PC-3 (cell line): Measurements from ENCODE around the gene CMTM1. TPM values are rescaled to one million over a fixed set of nuclear protein-coding genes. Genes with fewer than 3 reads are reported as not detected.

ENCODE experiments used
- ATAC-seq: fragments of 200-7000 bp; cut with Tn5 transposase; 2 replicates; pipeline ENCODE4 v1.9.1; 2020; ENCODE audit warnings: mild to moderate bottlenecking, moderate library complexity
- Bru-seq: library from RNA; stranded (reverse); fragments of 400-500 nt; gene quantifications from one replicate; lab custom pipeline; 2021; lab: Mats Ljungman, UMichigan
- BruChase-seq, 2 experiments: library from RNA; stranded (reverse); fragments of 400-500 nt; gene quantifications; one replicate each; lab custom pipeline; 2021; lab: Mats Ljungman, UMichigan
- BruUV-seq: library from RNA; stranded (reverse); fragments of 400-500 nt; replicated peaks from 2 replicates; lab custom pipeline; 2021; lab: Mats Ljungman, UMichigan
- CTCF ChIA-PET: fragments of 300-600 bp; sonication (Branson Sonifier 250); formaldehyde crosslinking; loops from one replicate; lab custom pipeline; 2022; ENCODE audit warnings: antibody characterized with exemption; lab: Charles Lee
- POLR2A ChIA-PET: fragments of 300-600 bp; sonication (Branson Sonifier 250); formaldehyde crosslinking; loops from one replicate; lab custom pipeline; 2022; ENCODE audit warnings: antibody characterized with exemption; ENCODE audit not compliant: unreplicated experiment; lab: Charles Lee
- DNase-seq: peaks from one replicate; pipeline ENCODE4 v3.0.0-alpha.2; 2015
- H2AFZ ChIP-seq: fragments of 300-600 bp; sonication (generic); 2 replicates; pipeline ENCODE4 v1.6.0; 2016; ENCODE audit warnings: antibody characterized with exemption, low read length
- H3F3A ChIP-seq: fragments of 300-600 bp; sonication (generic); one replicate; pipeline ENCODE4 v1.6.0; 2017; ENCODE audit warnings: antibody characterized with exemption, low read length, control low read depth, mild to moderate bottlenecking; ENCODE audit not compliant: unreplicated experiment
- H3K27ac ChIP-seq: fragments of 300-600 bp; sonication (generic); 2 replicates; pipeline ENCODE4 v1.5.1; 2016; ENCODE audit warnings: mild to moderate bottlenecking, low read length
- H3K27me3 ChIP-seq: fragments of 300-600 bp; sonication (generic); 2 replicates; pipeline ENCODE4 v1.6.1; 2016; ENCODE audit warnings: low read length, mixed read lengths
- H3K36me3 ChIP-seq: fragments of 300-600 bp; sonication (generic); 2 replicates; pipeline ENCODE4 v1.6.1; 2016; ENCODE audit warnings: low read depth, mixed run types, low read length, mixed read lengths
- H3K4me1 ChIP-seq: fragments of 300-600 bp; sonication (generic); 2 replicates; pipeline ENCODE4 v1.5.1; 2016; ENCODE audit warnings: low read length; ENCODE audit not compliant: insufficient read depth
- H3K4me2 ChIP-seq: fragments of 300-600 bp; sonication (generic); 2 replicates; pipeline ENCODE4 v1.6.0; 2016; ENCODE audit warnings: low read length
- H3K4me3 ChIP-seq: fragments of 300-600 bp; sonication (generic); 2 replicates; pipeline ENCODE4 v1.5.1; 2016; ENCODE audit warnings: mild to moderate bottlenecking, low read length, mixed read lengths
- H3K79me2 ChIP-seq: fragments of 300-600 bp; sonication (generic); 2 replicates; pipeline ENCODE4 v1.6.1; 2017; ENCODE audit warnings: low read length, mixed read lengths
- H3K9ac ChIP-seq: fragments of 300-600 bp; sonication (generic); 2 replicates; pipeline ENCODE4 v1.6.0; 2016; ENCODE audit warnings: mild to moderate bottlenecking, low read length
- H3K9me2 ChIP-seq: fragments of 300-600 bp; sonication (generic); replicated peaks from 2 replicates; pipeline ENCODE4 v1.6.1; 2016; ENCODE audit warnings: mixed run types, low read length, mixed read lengths
- H3K9me3 ChIP-seq: fragments of 300-600 bp; sonication (generic); 2 replicates; pipeline ENCODE4 v1.6.1; 2016; ENCODE audit warnings: low read length, mixed read lengths
- H4K20me1 ChIP-seq: fragments of 300-600 bp; sonication (generic); 2 replicates; pipeline ENCODE4 v1.6.1; 2016; ENCODE audit warnings: low read length, mixed read lengths
- EZH2 ChIP-seq: fragments of 300-600 bp; sonication (generic); IDR thresholded peaks from one replicate; pipeline ENCODE4 v1.6.1; 2017; ENCODE audit warnings: antibody characterized with exemption, mild to moderate bottlenecking, low read length; ENCODE audit not compliant: unreplicated experiment
- EZH2phosphoT487 ChIP-seq: fragments of 300-600 bp; sonication (generic); IDR thresholded peaks from 2 replicates; pipeline ENCODE4 v1.6.1; 2018; ENCODE audit warnings: mild to moderate bottlenecking, antibody characterized with exemption, low read length, borderline replicate concordance
- intact Hi-C: fragments of 100-400 bp; cut with micrococcal nuclease; formaldehyde crosslinking; loops from 2 replicates; pipeline ENCODE4 v1.9.0; 2023
- long read RNA-seq: library from polyadenylated mRNA; unstranded; transcript quantifications from one replicate; pipeline ENCODE4 v2.0.0, GENCODE V29; 2021; ENCODE audit not compliant: unreplicated experiment
- total RNA-seq: library from RNA; depleted of rRNA; stranded (reverse); fragments of >200 nt; gene quantifications from 2 replicates; pipeline ENCODE4 v1.2.3, GENCODE V29; 2014; rRNA removed
- TF ChIP-seq, protein P1 (sequence below): fragments of 300-600 bp; sonication (generic); conservative IDR thresholded peaks from 2 replicates; pipeline ENCODE4 v1.5.1; 2017; ENCODE audit warnings: antibody characterized with exemption, low read depth, mild to moderate bottlenecking, low read length

The CMTM1 gene, protein sequence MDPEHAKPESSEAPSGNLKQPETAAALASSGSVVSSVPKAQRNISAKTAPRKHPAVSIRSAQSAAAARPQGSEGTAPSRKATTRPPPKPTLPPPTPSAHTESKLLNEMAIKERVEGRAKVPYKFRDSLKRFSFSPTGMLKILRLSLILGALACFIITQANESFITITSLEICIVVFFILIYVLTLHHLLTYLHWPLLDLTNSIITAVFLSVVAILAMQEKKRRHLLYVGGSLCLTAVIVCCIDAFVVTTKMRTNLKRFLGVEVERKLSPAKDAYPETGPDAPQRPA
- total RNA-seq (0.92 and 1.4 TPM in 2 replicates), Bru-seq, nascent RNA (percentile 44 among the genes with signal in this experiment), BruChase-seq, experiment 1, labeled RNA remaining after a 6-hour chase (percentile 58 among the genes with signal in this experiment), BruChase-seq, experiment 2, labeled RNA remaining after a 2-hour chase (percentile 59 among the genes with signal in this experiment)
- long read RNA-seq, partial matches to known transcripts: 0 of 1 reads
- long read RNA-seq, other reads (novel, unspliced or antisense): 1 of 1 reads

DNA sequence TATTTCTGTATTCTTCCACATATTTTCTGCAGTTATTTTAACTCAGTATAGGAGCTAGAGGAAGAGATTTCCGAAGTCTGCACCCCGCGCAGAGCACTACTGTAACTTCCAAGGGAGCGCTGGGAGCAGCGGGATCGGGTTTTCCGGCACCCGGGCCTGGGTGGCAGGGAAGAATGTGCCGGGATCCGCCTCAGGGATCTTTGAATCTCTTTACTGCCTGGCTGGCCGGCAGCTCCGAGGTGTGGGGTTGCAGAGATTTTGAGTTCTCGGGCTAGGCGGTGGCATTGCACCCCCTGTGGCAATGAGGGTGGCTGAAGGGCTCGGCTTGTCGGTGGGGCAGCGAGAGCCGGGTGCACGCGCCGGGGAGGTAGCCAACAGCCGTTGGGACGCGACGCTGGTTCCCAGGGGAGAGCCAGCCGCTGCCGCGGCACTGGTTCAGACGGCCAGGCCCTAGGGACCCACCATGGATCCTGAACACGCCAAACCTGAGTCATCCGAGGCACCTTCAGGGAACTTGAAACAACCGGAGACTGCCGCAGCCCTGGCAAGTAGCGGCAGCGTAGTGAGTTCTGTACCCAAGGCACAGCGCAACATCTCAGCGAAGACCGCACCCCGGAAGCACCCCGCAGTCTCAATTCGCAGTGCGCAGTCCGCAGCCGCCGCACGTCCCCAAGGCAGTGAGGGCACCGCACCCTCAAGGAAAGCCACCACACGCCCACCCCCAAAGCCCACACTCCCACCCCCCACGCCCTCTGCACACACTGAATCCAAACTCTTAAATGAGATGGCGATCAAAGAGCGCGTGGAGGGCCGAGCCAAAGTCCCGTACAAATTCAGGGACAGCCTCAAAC lies at the start of gene CMTM1:
TSS of gene CMTM1 (plus strand) at position 389 of the 851 bp plus-strand sequence. CDS start at position 464, 75 bp downstream.
- Histone ChIP-seq H4K20me1 (no peaks in the 10 kb centered on the region), H3K4me3 (no peak within 1 kb of the TSS), H2AFZ (no peak within 1 kb of the TSS), H3K9me2 (no peaks in the 10 kb centered on the region), H3K27ac (no peak within 1 kb of the TSS), H3K27me3 (no peaks in the 10 kb centered on the region), H3K4me2 (no peak within 1 kb of the TSS), H3K36me3 (no peaks in the 10 kb centered on the region), H3K9me3 (no peaks in the 10 kb centered on the region), H3K9ac (no peak within 1 kb of the TSS), H3K79me2 (no peaks in the 10 kb centered on the region), H3F3A (no peaks in the 10 kb centered on the region), H3K4me1 (peaks cover 12% of the 10 kb centered on the region)
- TF ChIP-seq, protein P1, sequence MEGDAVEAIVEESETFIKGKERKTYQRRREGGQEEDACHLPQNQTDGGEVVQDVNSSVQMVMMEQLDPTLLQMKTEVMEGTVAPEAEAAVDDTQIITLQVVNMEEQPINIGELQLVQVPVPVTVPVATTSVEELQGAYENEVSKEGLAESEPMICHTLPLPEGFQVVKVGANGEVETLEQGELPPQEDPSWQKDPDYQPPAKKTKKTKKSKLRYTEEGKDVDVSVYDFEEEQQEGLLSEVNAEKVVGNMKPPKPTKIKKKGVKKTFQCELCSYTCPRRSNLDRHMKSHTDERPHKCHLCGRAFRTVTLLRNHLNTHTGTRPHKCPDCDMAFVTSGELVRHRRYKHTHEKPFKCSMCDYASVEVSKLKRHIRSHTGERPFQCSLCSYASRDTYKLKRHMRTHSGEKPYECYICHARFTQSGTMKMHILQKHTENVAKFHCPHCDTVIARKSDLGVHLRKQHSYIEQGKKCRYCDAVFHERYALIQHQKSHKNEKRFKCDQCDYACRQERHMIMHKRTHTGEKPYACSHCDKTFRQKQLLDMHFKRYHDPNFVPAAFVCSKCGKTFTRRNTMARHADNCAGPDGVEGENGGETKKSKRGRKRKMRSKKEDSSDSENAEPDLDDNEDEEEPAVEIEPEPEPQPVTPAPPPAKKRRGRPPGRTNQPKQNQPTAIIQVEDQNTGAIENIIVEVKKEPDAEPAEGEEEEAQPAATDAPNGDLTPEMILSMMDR: no peak
- TF ChIP-seq EZH2: no peak
- TF ChIP-seq EZH2phosphoT487: no peak
- ChIA-PET POLR2A (no interaction called here), CTCF (no interaction called here)
- BruUV-seq: no TSS peak
- DNase-seq: no peak
- intact Hi-C loops: no loop called here
- no peak for ATAC-seq

DNA sequence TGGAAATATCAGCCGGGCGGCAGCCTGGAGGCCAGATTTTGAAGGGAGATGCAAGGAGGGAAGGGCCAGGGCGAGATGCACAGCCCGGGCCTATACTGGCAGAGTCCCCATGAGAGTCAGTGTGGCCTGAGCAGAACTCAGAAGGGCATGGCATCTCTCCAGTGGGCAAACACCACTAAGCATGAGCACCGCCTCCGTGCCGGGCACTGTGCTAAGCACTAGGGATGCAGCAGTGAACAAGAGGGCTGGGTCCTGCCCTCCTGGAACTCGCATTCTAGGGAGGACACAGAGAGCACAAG lies 49.8 kb upstream of the CMTM1 start:
- ATAC-seq (peak; percentile 16), DNase-seq (no peak)
- H3K4me2 ChIP-seq: peak overlapping the region; percentile 58
- peaks cover 6% of the 10 kb centered on the region for H3F3A ChIP-seq
- intact Hi-C loops: loop anchor here (1.0 to 2.0 kb wide), 2 partner anchors 8 to 108 kb away; no protein-coding TSS in a partner anchor
- H3K27ac ChIP-seq: peak overlapping the region; percentile 59
- no peaks in the 10 kb centered on the region for H3K9me3 ChIP-seq
- peaks cover 46% of the 10 kb centered on the region for H3K4me1 ChIP-seq
- H3K9ac ChIP-seq: no peak overlapping the region; the same call in 1 of the 2 replicates
- ChIA-PET CTCF (no interaction called here), POLR2A (no interaction called here)
- H4K20me1 ChIP-seq: no peaks in the 10 kb centered on the region
- no peak for TF ChIP-seq EZH2
- no peak for TF ChIP-seq EZH2phosphoT487
- TF ChIP-seq, protein P1: no peak
- H3K27me3 ChIP-seq: no peaks in the 10 kb centered on the region
- no peak overlapping the region for H2AFZ ChIP-seq
- no TSS peak for BruUV-seq
- no peaks in the 10 kb centered on the region for H3K36me3 ChIP-seq
- H3K4me3 ChIP-seq: no peak overlapping the region
- H3K79me2 ChIP-seq: no peaks in the 10 kb centered on the region
- no peaks in the 10 kb centered on the region for H3K9me2 ChIP-seq
